Uterus (tissue), 4 donors: Measurements from ENCODE around the gene HBP1. TPM values are rescaled to one million over a fixed set of nuclear protein-coding genes. Genes with fewer than 3 reads are reported as not detected.

Experiments
- DNase-seq, 2 donors: peaks; one replicate each; pipeline ENCODE4 v3.0.0-alpha.2; 2019 to 2020
- H3K27ac ChIP-seq, 2 donors: fragments of 200-600 bp; sonication (generic); 1 replicate in 1 of 2; 2 replicates in 1 of 2; pipeline ENCODE4 v1.5.1; 2016 to 2018
- H3K27me3 ChIP-seq, 2 donors: fragments of 200-600 bp; sonication (generic); one replicate each; pipeline ENCODE4 v1.5.1; 2018 to 2019; ENCODE audit warnings: control low read depth in 1 of 2
- H3K36me3 ChIP-seq, 2 donors: fragments of 200-600 bp; sonication (generic); one replicate each; pipeline ENCODE4 v1.5.1; 2019; ENCODE audit warnings: control low read depth in 1 of 2
- H3K4me1 ChIP-seq, 2 donors: fragments of 200-600 bp; sonication (generic); one replicate each; pipeline ENCODE4 v1.5.1; 2018 to 2019; ENCODE audit warnings: control low read depth in 1 of 2
- H3K4me3 ChIP-seq, 2 donors: fragments of 200-600 bp; sonication (generic); 1 replicate in 1 of 2; 2 replicates in 1 of 2; pipeline ENCODE4 v1.5.1; 2018 to 2019; ENCODE audit warnings: mild to moderate bottlenecking in 1 of 2
- H3K9me3 ChIP-seq, 2 donors: fragments of 200-600 bp; sonication (generic); one replicate each; pipeline ENCODE4 v1.5.1; 2019; ENCODE audit warnings: control low read depth in 1 of 2
- CTCF ChIP-seq, 4 experiments: fragments of 200-600 bp in 2 of 4; fragments of 450-650 bp in 2 of 4; sonication (generic) in 2 of 4; IDR thresholded peaks; one replicate each; pipeline ENCODE4 v1.5.1; 2016 to 2019; ENCODE audit warnings: antibody characterized with exemption in 4 of 4, mild to moderate bottlenecking in 2 of 4, moderate library complexity in 1 of 4
- POLR2A ChIP-seq, 2 donors: fragments of 450-650 bp; IDR thresholded peaks; one replicate each; pipeline ENCODE4 v1.6.1; 2016; ENCODE audit warnings: antibody characterized with exemption in 2 of 2, mild to moderate bottlenecking in 1 of 2, moderate library complexity in 1 of 2
- intact Hi-C: fragments of 100-400 bp; cut with DNase I; formaldehyde crosslinking; loops from one replicate; pipeline ENCODE4 v1.15.1; 2023; ENCODE audit warnings: low total_unique reads
- total RNA-seq, 4 donors: library from RNA; depleted of rRNA in 3 of 4; stranded (reverse); fragments of >200 nt in 3 of 4; gene quantifications; one replicate each; pipeline versions ENCODE4 v1.1.0 to v1.2.4, GENCODE V29; 2014 to 2023
- donor health status: DM: yes; HTN: yes; CAD: no.

HBP1 gene
- total RNA-seq, 4 donors from 2014 or later = 48.3 to 169 (median 130) TPM

- no peaks in the 10 kb centered on the region for H3K36me3 ChIP-seq
- TF ChIP-seq CTCF (IDR thresholded peaks at IDR 0.05) (no peak), POLR2A (IDR thresholded peaks at IDR 0.05) (no peak)
These were observed 59.5 kb downstream of the HBP1 start for GRCh38 chr7:107228291-107228690.

GRCh38 chr7:107230334-107230733, 61.5 kb downstream of the HBP1 start:
- H3K4me3 ChIP-seq = no peak overlapping the region
- no peak overlapping the region for H3K27ac ChIP-seq
- intact Hi-C loops = no loop called here
- no peaks in the 10 kb centered on the region for H3K36me3 ChIP-seq
- no peaks in the 10 kb centered on the region for H3K27me3 ChIP-seq
- no peaks in the 10 kb centered on the region for H3K9me3 ChIP-seq
- DNase-seq = no peak
- TF ChIP-seq CTCF (IDR thresholded peaks at IDR 0.05) = no peak
- no peak for TF ChIP-seq POLR2A (IDR thresholded peaks at IDR 0.05)
- no peaks in the 10 kb centered on the region for H3K4me1 ChIP-seq

More at GRCh38 chr7:107228291-107228690, 59.5 kb downstream of the HBP1 start:
- Histone ChIP-seq H3K4me3 (no peak overlapping the region), H3K4me1 (no peaks in the 10 kb centered on the region), H3K9me3 (no peaks in the 10 kb centered on the region), H3K27me3 (no peaks in the 10 kb centered on the region), H3K27ac (no peak overlapping the region)
- intact Hi-C loops = no loop called here
- no peak for DNase-seq

- no peak for DNase-seq
- TF ChIP-seq POLR2A (IDR thresholded peaks at IDR 0.05) (no peak), CTCF (IDR thresholded peaks at IDR 0.05) (no peak)
- intact Hi-C loops = no loop called here
- H3K4me1 ChIP-seq = no peaks in the 10 kb centered on the region
- no peaks in the 10 kb centered on the region for H3K36me3 ChIP-seq
- no peaks in the 10 kb centered on the region for H3K27me3 ChIP-seq
- no peak overlapping the region for H3K27ac ChIP-seq
- no peak overlapping the region for H3K4me3 ChIP-seq
- no peaks in the 10 kb centered on the region for H3K9me3 ChIP-seq
These were observed 63.8 kb downstream of the HBP1 start for GRCh38 chr7:107232568-107233090.

- TF ChIP-seq CTCF (IDR thresholded peaks at IDR 0.05) = no peak
- no peak for TF ChIP-seq POLR2A (IDR thresholded peaks at IDR 0.05)
- H3K36me3 ChIP-seq = no peaks in the 10 kb centered on the region
- H3K9me3 ChIP-seq = no peaks in the 10 kb centered on the region
- no peaks in the 10 kb centered on the region for H3K27me3 ChIP-seq
- intact Hi-C loops = no loop called here
- H3K4me3 ChIP-seq = no peak overlapping the region
- H3K27ac ChIP-seq = no peak overlapping the region
- no peak for DNase-seq
- H3K4me1 ChIP-seq = no peaks in the 10 kb centered on the region
These were observed 64.4 kb downstream of the HBP1 start for GRCh38 chr7:107233174-107233573.

- no peaks in the 10 kb centered on the region for H3K27me3 ChIP-seq
- H3K4me3 ChIP-seq = no peak overlapping the region
- H3K9me3 ChIP-seq = no peaks in the 10 kb centered on the region
- no peaks in the 10 kb centered on the region for H3K36me3 ChIP-seq
- no peak overlapping the region for H3K27ac ChIP-seq
- TF ChIP-seq CTCF (IDR thresholded peaks at IDR 0.05) (no peak), POLR2A (IDR thresholded peaks at IDR 0.05) (no peak)
- no peaks in the 10 kb centered on the region for H3K4me1 ChIP-seq
- intact Hi-C loops = no loop called here
- no peak for DNase-seq
These were observed 65.2 kb downstream of the HBP1 start for GRCh38 chr7:107233981-107234380.
